ENCODE results near the gene CILP.

- no peak for TF ChIP-seq POLR2A (IDR thresholded peaks at IDR 0.05; ENCODE audit: low read length)
- no peak for TF ChIP-seq GATA1 (IDR thresholded peaks at IDR 0.05; ENCODE audit: low read depth, low read length)
Measured at GRCh38 chr15:65201918-65202317, 9.4 kb downstream of the CILP start.
